HCT116 (cell line): ENCODE measurements around the gene MSI2. TPM values are rescaled to one million over a fixed set of nuclear protein-coding genes. Genes with fewer than 3 reads are reported as not detected.

ENCODE experiments used
- ATAC-seq: fragments of 200-7000 bp; cut with Tn5 transposase; 2 replicates; pipeline ENCODE4 v1.9.1; 2020; ENCODE audit warnings: mild to moderate bottlenecking, moderate library complexity
- BruUV-seq: library from RNA; stranded (reverse); fragments of 400-500 nt; replicated peaks from 2 replicates; lab custom pipeline; 2021; lab: Mats Ljungman, UMichigan
- CTCF ChIA-PET: fragments of 300-600 bp; sonication (Branson Sonifier 250); formaldehyde crosslinking; loops from one replicate; lab custom pipeline; 2021; ENCODE audit warnings: antibody characterized with exemption; lab: Charles Lee
- POLR2A ChIA-PET: fragments of 300-600, 350-600 bp; sonication (Branson Sonifier 250); formaldehyde crosslinking; loops from one replicate; lab custom pipeline; 2021; ENCODE audit warnings: antibody characterized with exemption; lab: Charles Lee
- RAD21 ChIA-PET, 2 experiments: fragments of 300-600 bp; sonication (Branson Sonifier 250); formaldehyde crosslinking; loops; one replicate each; lab custom pipeline; 2023; ENCODE audit warnings: low total read pairs in 2 of 2; ENCODE audit not compliant: uncharacterized antibody in 2 of 2, unreplicated experiment in 2 of 2, low non-redundant PET in 1 of 2; lab: Charles Lee
- DNase-seq: peaks from one replicate; pipeline ENCODE4 v3.0.0-alpha.2; 2010; ENCODE audit warnings: low read depth, low spot score
- H2AFZ ChIP-seq: fragments of 200-600 bp; shearing (Covaris generic), sonication (generic); 2 replicates; pipeline ENCODE4 v1.6.1; 2017; ENCODE audit warnings: low read depth, mixed run types, mixed read lengths, antibody characterized with exemption, low read length; ENCODE audit not compliant: poor library complexity, severe bottlenecking
- H3K27ac ChIP-seq: 2 replicates; pipeline ENCODE4 v1.5.1; 2012; ENCODE audit warnings: low read depth, low read length
- H3K27me3 ChIP-seq: fragments of 200-600 bp; sonication (generic); 2 replicates; pipeline ENCODE4 v1.6.1; 2016; ENCODE audit warnings: mixed run types, low read length, mixed read lengths; ENCODE audit not compliant: insufficient read depth
- H3K36me3 ChIP-seq, 2 experiments: fragments of 200-500 bp in 1 of 2; fragments of 200-600 bp in 1 of 2; sonication (Bioruptor generic) in 1 of 2; sonication (generic) in 1 of 2; 2 replicates each; pipeline versions ENCODE4 v1.5.1 to v1.6.1; 2014 to 2016; ENCODE audit warnings: low read length in 2 of 2, inconsistent platforms in 1 of 2, mixed read lengths in 1 of 2, mixed run types in 1 of 2; ENCODE audit not compliant: insufficient read depth in 2 of 2, control insufficient read depth in 1 of 2
- H3K4me1 ChIP-seq, 2 experiments: fragments of 200-600 bp in 1 of 2; sonication (generic) in 1 of 2; 2 replicates each; pipeline versions ENCODE4 v1.5.1 to v1.6.1; 2012 to 2017; ENCODE audit warnings: low read length in 2 of 2, inconsistent platforms in 1 of 2, mild to moderate bottlenecking in 1 of 2, mixed read lengths in 1 of 2, mixed run types in 1 of 2, moderate library complexity in 1 of 2; ENCODE audit not compliant: insufficient read depth in 2 of 2, control insufficient read depth in 1 of 2
- H3K4me2 ChIP-seq: fragments of 200-600 bp; sonication (generic); 2 replicates; pipeline ENCODE4 v1.6.1; 2017; ENCODE audit warnings: mixed run types, low read length, mixed read lengths
- H3K4me3 ChIP-seq, 2 experiments: fragments of 200-600 bp in 1 of 2; sonication (generic) in 1 of 2; replicated peaks in 1 of 2; 2 replicates each; pipeline ENCODE4 v1.5.1; 2011 to 2016; ENCODE audit warnings: low read length in 2 of 2, control low read depth in 1 of 2, low read depth in 1 of 2, mild to moderate bottlenecking in 1 of 2, mixed read lengths in 1 of 2, mixed run types in 1 of 2
- H3K79me2 ChIP-seq: fragments of 200-600 bp; sonication (generic); 2 replicates; pipeline ENCODE4 v1.6.1; 2017; ENCODE audit warnings: mild to moderate bottlenecking, mixed run types, low read length, moderate library complexity, mixed read lengths; ENCODE audit not compliant: insufficient read depth
- H3K9ac ChIP-seq: fragments of 200-600 bp; sonication (generic); 2 replicates; pipeline ENCODE4 v1.6.1; 2016; ENCODE audit warnings: low read length, mixed read lengths
- H3K9me2 ChIP-seq: fragments of 200-600 bp; sonication (generic), shearing (Covaris generic); 2 replicates; pipeline ENCODE4 v1.6.1; 2017; ENCODE audit warnings: mixed run types, mild to moderate bottlenecking, moderate library complexity; ENCODE audit not compliant: insufficient read depth
- H3K9me3 ChIP-seq, 2 experiments: fragments of 200-500 bp in 1 of 2; fragments of 200-600 bp in 1 of 2; sonication (Bioruptor generic) in 1 of 2; sonication (generic) in 1 of 2; 2 replicates each; pipeline ENCODE4 v1.6.1; 2014 to 2017; ENCODE audit warnings: low read length in 2 of 2, mixed read lengths in 2 of 2, inconsistent platforms in 1 of 2, low read depth in 1 of 2, mild to moderate bottlenecking in 1 of 2, mixed run types in 1 of 2, moderate library complexity in 1 of 2; ENCODE audit not compliant: control insufficient read depth in 1 of 2, insufficient read depth in 1 of 2
- H4K20me1 ChIP-seq: fragments of 200-600 bp; sonication (generic), shearing (Covaris generic); 2 replicates; pipeline ENCODE4 v1.6.1; 2017; ENCODE audit warnings: mixed run types, mild to moderate bottlenecking, moderate library complexity; ENCODE audit not compliant: insufficient read depth
- ATF3 ChIP-seq: IDR thresholded peaks from 2 replicates; pipeline ENCODE4 v1.6.1; 2012
- CEBPB ChIP-seq: IDR thresholded peaks from 2 replicates; pipeline ENCODE4 v1.6.1; 2012; ENCODE audit warnings: low read depth
- ELF1 ChIP-seq: IDR thresholded peaks from 2 replicates; pipeline ENCODE4 v1.6.1; 2012; ENCODE audit warnings: low read depth, borderline replicate concordance
- FOSL1 ChIP-seq: IDR thresholded peaks from 2 replicates; pipeline ENCODE4 v1.6.1; 2012; ENCODE audit warnings: low read depth
- JUND ChIP-seq: IDR thresholded peaks from 2 replicates; pipeline ENCODE4 v1.6.1; 2012
- MAX ChIP-seq: IDR thresholded peaks from 2 replicates; pipeline ENCODE4 v1.6.1; 2012
- POLR2A ChIP-seq: IDR thresholded peaks from 2 replicates; pipeline ENCODE4 v1.7.0; 2011; ENCODE audit warnings: borderline replicate concordance; ENCODE audit not compliant: insufficient read depth, insufficient read length; ENCODE audit errors: extremely low read depth
- POLR2AphosphoS5 ChIP-seq: IDR thresholded peaks from 2 replicates; pipeline ENCODE4 v1.6.1; 2011; ENCODE audit warnings: mild to moderate bottlenecking, low read depth, low read length, moderate library complexity
- RAD21 ChIP-seq: IDR thresholded peaks from 2 replicates; pipeline ENCODE4 v1.6.1; 2012; ENCODE audit warnings: low read depth, mild to moderate bottlenecking
- REST ChIP-seq: IDR thresholded peaks from 2 replicates; pipeline ENCODE4 v1.6.1; 2012; ENCODE audit warnings: low read depth
- SIN3A ChIP-seq: IDR thresholded peaks from 2 replicates; pipeline ENCODE4 v1.6.1; 2012; ENCODE audit warnings: low read depth
- SRF ChIP-seq: IDR thresholded peaks from 2 replicates; pipeline ENCODE4 v1.6.1; 2012; ENCODE audit warnings: low read depth
- TCF7L2 ChIP-seq: IDR thresholded peaks from 2 replicates; pipeline ENCODE4 v1.7.0; 2011; ENCODE audit warnings: borderline replicate concordance, inconsistent platforms; ENCODE audit not compliant: insufficient read depth, insufficient read length; ENCODE audit errors: extremely low read depth
- YY1 ChIP-seq: IDR thresholded peaks from 2 replicates; pipeline ENCODE4 v1.6.1; 2011; ENCODE audit warnings: low read length, low read depth, moderate library complexity, mild to moderate bottlenecking; ENCODE audit not compliant: insufficient replicate concordance; ENCODE audit errors: extremely low read depth
- ZBTB33 ChIP-seq: IDR thresholded peaks from 2 replicates; pipeline ENCODE4 v1.6.1; 2011; ENCODE audit warnings: mild to moderate bottlenecking, low read length, moderate library complexity; ENCODE audit not compliant: insufficient replicate concordance; ENCODE audit errors: extremely low read depth
- ZFX ChIP-seq: fragments of 450-650 bp; IDR thresholded peaks from 2 replicates; pipeline ENCODE4 v1.6.1; 2017
- ZNF274 ChIP-seq: fragments of 200-500 bp; sonication (Bioruptor generic); IDR thresholded peaks from 2 replicates; pipeline ENCODE4 v1.6.1; 2014; ENCODE audit warnings: mild to moderate bottlenecking, low read depth, low read length, inconsistent platforms
- intact Hi-C: fragments of 100-400 bp; cut with micrococcal nuclease; formaldehyde crosslinking; loops from 2 replicates; pipeline ENCODE4 v1.10.0; 2022
- total RNA-seq: library from RNA; stranded (reverse); gene quantifications from one replicate; pipeline ENCODE4 v1.2.1, GENCODE V29; 2021; ENCODE audit not compliant: unreplicated experiment

MSI2 gene
- total RNA-seq, 1 experiment from 2014 or later = 137 TPM

GRCh38 chr17:57464191-57464864 lies 208.0 kb downstream of the MSI2 start:
- Histone ChIP-seq H3K9me3 (no peaks in the 10 kb centered on the region), H3K27ac (no peak overlapping the region), H3K4me3 (no peak overlapping the region), H3K4me2 (no peak overlapping the region), H3K27me3 (no peaks in the 10 kb centered on the region), H2AFZ (no peak overlapping the region), H3K79me2 (no peaks in the 10 kb centered on the region; the same call in 1 of the 2 replicates), H3K36me3 (no peaks in the 10 kb centered on the region)
- no TSS peak for BruUV-seq
- intact Hi-C loops = no loop called here
- DNase-seq (no peak), ATAC-seq (no peak)
- CTCF ChIA-PET = no interaction called here
- TF ChIP-seq ELF1 (no peak), ZNF274 (no peak), YY1 (no peak), FOSL1 (no peak), RAD21 (no peak), POLR2AphosphoS5 (no peak), ZFX (no peak), ZBTB33 (no peak), ATF3 (no peak), CEBPB (no peak), JUND (no peak), TCF7L2 (no peak), SRF (no peak), POLR2A (no peak), REST (no peak), SIN3A (no peak), MAX (no peak)
- TF ChIP-seq, all 23 proteins: peak for 0
- POLR2A ChIA-PET = no interaction called here
- Histone ChIP-seq H3K9ac (no peak overlapping the region), H3K4me1 (peaks cover 16 to 36% of the 10 kb centered on the region in 2 experiments), H4K20me1 (no peaks in the 10 kb centered on the region; the same call in 1 of the 2 replicates), H3K9me2 (no peaks in the 10 kb centered on the region)
- RAD21 ChIA-PET = no interaction called here
